Measurements from ENCODE around the gene GRK6. TPM values are rescaled to one million over a fixed set of nuclear protein-coding genes. Genes with fewer than 3 reads are reported as not detected.

GRK6 gene
- total and polyA plus RNA-seq, 9 of the 15 experiments (the other 6 are each of a cell fraction or from before 2014, with no cell fraction given): 0.63 to 122 (median 44.5) TPM

DNA sequence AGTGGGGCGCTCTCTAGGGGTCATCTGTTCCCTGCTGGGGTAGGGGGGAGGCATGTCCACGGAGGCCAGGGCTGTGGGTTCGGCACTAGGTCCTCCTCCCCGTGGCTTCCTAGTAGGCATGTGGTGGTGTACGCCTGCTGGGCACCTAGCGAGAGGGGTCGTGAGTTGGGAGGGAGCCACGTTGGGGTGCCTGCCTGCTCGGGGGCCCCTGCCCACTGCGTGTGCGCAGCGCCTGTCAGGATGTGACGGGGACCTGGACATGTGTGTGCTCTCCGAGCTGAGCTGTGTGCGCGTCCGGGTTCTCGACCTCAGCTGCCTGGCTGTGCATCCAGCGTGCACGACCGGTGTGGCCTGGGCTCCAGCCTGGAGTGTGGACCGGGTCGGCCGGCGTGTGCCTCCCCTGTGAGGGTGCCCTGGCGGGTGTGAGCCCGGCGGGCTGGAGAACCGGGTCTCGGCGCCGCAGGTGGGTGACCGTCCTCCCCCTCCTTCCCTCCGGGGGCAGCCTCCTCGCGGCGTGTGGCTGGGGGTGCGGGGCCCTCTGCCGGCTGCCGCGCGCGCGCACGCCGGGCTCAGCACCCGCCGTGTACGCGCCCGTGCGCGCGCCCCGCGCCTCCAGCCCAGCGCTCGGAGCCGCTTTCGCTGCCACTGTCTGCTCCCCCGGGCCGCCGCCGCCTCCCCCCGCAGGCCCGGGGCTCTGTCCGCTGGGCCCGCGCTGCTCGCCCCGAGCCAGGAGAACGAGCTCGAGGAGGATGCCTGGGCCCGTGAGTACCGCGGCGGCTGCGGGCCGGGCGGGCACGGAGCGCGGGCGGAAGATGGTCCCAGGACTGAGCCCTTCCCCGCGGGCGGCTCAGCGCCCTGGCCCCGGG is 20.0 kb downstream of the GRK6 start, which contains the start of gene PRR7 (continued):
- TF ChIP-seq, protein P1, sequence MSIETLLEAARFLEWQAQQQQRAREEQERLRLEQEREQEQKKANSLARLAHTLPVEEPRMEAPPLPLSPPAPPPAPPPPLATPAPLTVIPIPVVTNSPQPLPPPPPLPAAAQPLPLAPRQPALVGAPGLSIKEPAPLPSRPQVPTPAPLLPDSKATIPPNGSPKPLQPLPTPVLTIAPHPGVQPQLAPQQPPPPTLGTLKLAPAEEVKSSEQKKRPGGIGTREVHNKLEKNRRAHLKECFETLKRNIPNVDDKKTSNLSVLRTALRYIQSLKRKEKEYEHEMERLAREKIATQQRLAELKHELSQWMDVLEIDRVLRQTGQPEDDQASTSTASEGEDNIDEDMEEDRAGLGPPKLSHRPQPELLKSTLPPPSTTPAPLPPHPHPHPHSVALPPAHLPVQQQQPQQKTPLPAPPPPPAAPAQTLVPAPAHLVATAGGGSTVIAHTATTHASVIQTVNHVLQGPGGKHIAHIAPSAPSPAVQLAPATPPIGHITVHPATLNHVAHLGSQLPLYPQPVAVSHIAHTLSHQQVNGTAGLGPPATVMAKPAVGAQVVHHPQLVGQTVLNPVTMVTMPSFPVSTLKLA (conservative IDR thresholded peaks at IDR 0.05): no peak
- TF ChIP-seq ZNF197 (CRISPR knock-in tag; IDR thresholded peaks at IDR 0.05; ENCODE audit: low read depth) (peak; percentile 74; the same call in 1 of the 2 replicates), RBM15 (IDR thresholded peaks at IDR 0.05; ENCODE audit: insufficient read depth, low read length) (no peak), STAT5B (CRISPR knock-in tag; IDR thresholded peaks at IDR 0.05) (no peak), CXXC5 (CRISPR knock-in tag; IDR thresholded peaks at IDR 0.05) (peak; percentile 77), HMG20B (CRISPR knock-in tag; IDR thresholded peaks at IDR 0.05) (peak; percentile 87; the same call in 1 of the 2 replicates), ZNF75A (CRISPR knock-in tag; IDR thresholded peaks at IDR 0.05) (no peak), CTBP1 (IDR thresholded peaks at IDR 0.05; ENCODE audit: borderline replicate concordance) (peak; percentile 78), RNF2 (IDR thresholded peaks at IDR 0.05) (peak; percentile 45; the same call in 1 of the 2 replicates), FUS (optimal IDR thresholded peaks at IDR 0.05; ENCODE audit: low read depth, low read length) (peak; percentile 54), SIN3A (IDR thresholded peaks at IDR 0.05; ENCODE audit: borderline replicate concordance in 2 of 2, control insufficient read depth in 1 of 2, low read depth in 2 of 2, low read length in 2 of 2) (peak in 1 of 2 experiments; percentile 68; a peak in 1 of 4 replicates), HOXB6 (CRISPR knock-in tag; IDR thresholded peaks at IDR 0.05; ENCODE audit: borderline replicate concordance) (no peak), ZNF717 (CRISPR knock-in tag; IDR thresholded peaks at IDR 0.05) (0 out of 2 replicates have a peak, but pooled peaks have one; percentile 85), ZNF232 (CRISPR knock-in tag; IDR thresholded peaks at IDR 0.05) (no peak), SLC30A9 (CRISPR knock-in tag; IDR thresholded peaks at IDR 0.05) (0 out of 2 replicates have a peak, but pooled peaks have one; percentile 19), ETV5 (CRISPR knock-in tag; IDR thresholded peaks at IDR 0.05; ENCODE audit: low read depth) (no peak), HNRNPH1 (optimal IDR thresholded peaks at IDR 0.05; ENCODE audit: low read depth, low read length) (peak; percentile 66), SNRNP70 (optimal IDR thresholded peaks at IDR 0.05; ENCODE audit: low read depth, low read length) (peak; percentile 24), ZNF785 (CRISPR knock-in tag; IDR thresholded peaks at IDR 0.05) (no peak), CBFA2T3 (IDR thresholded peaks at IDR 0.05) (no peak), KDM5B (IDR thresholded peaks at IDR 0.05; ENCODE audit: insufficient replicate concordance, low read depth, low read length) (peak; percentile 30), DPF2 (IDR thresholded peaks at IDR 0.05) (no peak), ZBTB1 (CRISPR knock-in tag; IDR thresholded peaks at IDR 0.05; ENCODE audit: borderline replicate concordance, low read depth) (no peak), GABPB1 (CRISPR knock-in tag; IDR thresholded peaks at IDR 0.05) (peak; percentile 23; the same call in 1 of the 2 replicates), POLR2AphosphoS2 (IDR thresholded peaks at IDR 0.05; ENCODE audit: low read length) (peak; percentile 97; the same call in 1 of the 2 replicates)
- TF ChIP-seq, protein P2, sequence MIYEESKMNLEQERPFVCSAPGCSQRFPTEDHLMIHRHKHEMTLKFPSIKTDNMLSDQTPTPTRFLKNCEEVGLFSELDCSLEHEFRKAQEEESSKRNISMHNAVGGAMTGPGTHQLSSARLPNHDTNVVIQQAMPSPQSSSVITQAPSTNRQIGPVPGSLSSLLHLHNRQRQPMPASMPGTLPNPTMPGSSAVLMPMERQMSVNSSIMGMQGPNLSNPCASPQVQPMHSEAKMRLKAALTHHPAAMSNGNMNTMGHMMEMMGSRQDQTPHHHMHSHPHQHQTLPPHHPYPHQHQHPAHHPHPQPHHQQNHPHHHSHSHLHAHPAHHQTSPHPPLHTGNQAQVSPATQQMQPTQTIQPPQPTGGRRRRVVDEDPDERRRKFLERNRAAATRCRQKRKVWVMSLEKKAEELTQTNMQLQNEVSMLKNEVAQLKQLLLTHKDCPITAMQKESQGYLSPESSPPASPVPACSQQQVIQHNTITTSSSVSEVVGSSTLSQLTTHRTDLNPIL (CRISPR knock-in tag; IDR thresholded peaks at IDR 0.05): peak; percentile 83; the same call in 1 of the 2 replicates

Data from K562 (cell line).